Right renal pelvis (tissue), 4 donors: Measurements from ENCODE around the gene HUS1. TPM values are rescaled to one million over a fixed set of nuclear protein-coding genes. Genes with fewer than 3 reads are reported as not detected.
"Not testable (repeated sequence)": the region's sequence is repeated elsewhere in the genome, so short reads cannot be mapped to it uniquely, and the experiment has no call there.

Experiments used
- DNase-seq, 4 donors: peaks; one replicate each; pipeline ENCODE4 v3.0.0-alpha.2; 2013; ENCODE audit warnings: low read depth in 4 of 4, low spot score in 3 of 4, missing footprints in 1 of 4
- polyA plus RNA-seq, 4 donors: library from polyadenylated mRNA; unstranded; fragments of 120-200 nt; gene quantifications; one replicate each; pipeline ENCODE4 v1.2.1, GENCODE V29; 2013; ENCODE audit not compliant: insufficient read length in 4 of 4

The HUS1 gene
- polyA plus RNA-seq, 4 donors = 17.7 to 24.3 (median 22.4) TPM

DNA sequence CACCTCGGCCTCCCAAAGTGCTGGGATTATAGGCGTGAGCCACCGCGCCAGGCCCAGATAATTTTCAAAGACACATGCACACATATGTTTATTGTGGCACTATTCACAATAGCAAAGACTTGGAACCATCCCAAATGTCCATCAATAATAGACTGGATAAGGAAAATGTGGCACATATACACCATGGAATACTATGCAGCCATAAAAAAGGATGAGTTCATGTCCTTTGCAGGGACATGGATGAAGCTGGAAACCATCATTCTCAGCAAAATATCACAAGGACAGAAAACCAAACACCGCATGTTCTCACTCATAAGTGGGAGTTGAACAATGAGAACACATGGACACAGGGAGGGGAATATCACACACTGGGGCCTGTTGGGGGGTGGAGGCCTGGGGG is 1.2 kb upstream of the HUS1 start:
- not testable (repeated sequence) for DNase-seq

DNA sequence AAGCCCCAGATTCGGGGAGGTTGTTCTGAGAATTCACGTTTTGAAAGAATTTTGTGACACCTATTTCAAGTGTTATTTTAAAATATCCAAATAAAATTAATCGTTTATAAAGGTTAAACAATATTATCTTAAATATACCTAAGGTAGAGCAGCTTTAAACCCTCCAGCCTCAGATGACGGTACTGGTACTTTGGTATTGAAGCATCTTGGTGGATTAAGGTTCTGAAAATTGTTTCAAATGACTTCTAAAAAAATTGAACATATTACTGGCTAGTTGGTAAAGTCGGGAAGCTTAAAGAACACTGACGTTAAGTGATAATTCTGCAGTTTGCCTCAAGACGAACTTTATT is 392 bp upstream of the HUS1 start:
- no peak for DNase-seq

DNA sequence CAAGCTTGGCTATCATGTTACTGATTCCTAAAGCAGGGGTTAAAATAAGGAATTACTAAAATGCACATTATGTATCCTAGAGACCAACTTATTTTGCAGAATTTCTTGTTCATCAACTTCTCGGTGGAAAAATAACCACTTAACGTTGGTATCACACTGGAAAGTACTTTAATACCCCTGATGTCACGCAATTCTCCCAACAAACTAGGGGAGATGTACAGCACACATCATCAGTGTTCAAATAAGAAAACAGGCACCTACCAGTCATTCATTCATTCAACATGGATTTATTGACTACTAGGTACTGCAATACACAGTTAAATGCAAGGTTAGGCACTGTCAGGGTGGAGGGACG is 648 bp downstream of the HUS1 start:
- no peak for DNase-seq

DNA sequence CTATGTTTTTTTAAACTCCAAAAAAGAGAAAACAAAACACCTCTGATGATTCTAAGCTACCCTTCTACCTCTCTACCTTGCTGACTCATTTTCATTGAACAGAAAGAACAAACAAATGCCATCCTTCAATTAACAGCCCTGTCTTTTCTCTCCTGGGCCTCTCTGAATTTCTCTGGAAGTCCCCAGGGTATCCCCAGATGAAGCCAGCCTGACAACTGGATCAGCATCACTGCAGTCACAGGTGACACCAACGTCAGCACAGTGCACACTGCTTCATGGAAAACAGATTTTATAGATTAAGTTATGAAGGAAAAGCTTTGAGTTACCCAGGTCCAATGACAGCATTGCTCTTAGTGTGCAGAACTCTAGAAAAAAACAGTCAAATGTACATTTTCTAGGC is 5.7 kb downstream of the HUS1 start:
- DNase-seq = no peak

DNA sequence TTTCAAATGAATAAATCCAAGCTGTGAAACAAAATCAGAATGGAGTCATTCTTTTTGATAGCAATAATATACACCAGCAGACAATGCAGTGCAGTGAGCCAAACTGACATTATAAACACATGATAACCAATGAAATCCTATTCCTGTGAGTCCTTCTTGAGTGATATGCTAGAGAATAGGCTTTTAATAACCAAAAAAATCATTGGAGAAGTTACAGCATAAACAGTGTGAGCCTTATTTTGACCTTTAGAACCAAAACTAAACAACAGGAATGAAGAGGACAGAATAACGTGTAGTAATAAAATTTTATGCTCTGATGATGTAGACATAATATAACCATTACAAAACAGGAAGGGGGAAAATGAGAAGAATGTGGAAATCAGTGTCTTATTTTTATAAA is 8.7 kb downstream of the HUS1 start:
- DNase-seq = no peak

DNA sequence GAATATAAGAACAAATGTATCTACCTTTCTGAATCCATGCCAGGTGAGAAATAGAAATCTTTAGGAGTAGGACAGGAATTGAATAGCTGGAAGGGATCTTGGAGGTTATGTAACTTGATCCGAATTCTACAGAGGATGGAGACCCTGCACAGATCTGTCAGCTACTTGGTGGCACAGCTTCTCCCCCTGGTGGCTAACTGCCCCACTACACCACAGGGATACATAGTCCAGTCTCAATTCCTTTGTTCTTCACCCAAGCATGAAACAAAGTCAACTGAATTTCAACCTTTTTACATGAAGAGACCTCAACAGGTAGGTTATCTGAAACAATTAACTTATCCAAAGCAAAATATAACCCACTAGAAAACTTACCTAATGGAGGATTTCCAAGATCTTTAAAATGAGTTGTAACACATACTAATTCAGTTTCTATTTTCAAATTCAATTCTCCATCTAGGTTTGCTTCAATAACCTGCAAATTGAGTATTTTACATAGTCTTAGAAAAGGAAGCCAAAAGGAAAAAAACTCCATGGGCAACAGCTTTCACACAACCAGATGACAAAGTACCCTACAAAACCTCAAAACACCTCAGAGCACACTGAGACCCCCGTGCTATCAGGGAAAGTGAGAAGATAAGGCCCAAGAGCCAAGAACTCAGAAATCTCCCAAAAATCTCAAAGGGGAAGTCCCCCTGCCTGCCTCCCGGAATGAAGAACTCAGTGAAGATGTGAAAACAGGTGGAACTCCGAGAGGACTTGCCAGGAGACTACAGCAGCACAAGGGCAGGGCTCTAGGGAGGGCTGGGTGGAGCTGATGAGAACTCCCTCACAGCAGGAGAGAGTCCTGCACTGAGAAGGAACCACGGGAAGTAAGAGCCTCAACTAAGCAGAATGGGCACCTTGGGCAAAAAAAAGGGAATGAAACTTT is 10.3 kb downstream of the HUS1 start:
- peak; percentile 52 to 64 (median 62) for DNase-seq

DNA sequence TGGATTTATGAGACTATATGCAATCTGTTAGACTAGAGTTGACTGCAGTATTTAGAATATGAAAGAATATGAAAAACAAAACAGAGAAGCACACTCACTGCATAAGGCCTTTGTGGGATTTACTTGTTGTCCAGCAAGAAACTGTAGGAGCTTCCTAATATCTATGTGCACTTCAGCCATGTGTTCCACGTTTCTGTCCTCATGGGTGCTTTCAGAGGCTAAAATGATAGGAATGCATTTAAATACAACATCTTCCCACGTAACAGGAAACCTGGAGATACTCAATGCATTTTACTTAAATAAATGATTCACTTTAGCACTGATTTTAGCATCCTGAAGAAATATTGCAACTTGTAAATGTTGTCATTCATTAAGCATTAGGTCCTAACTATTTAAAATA is 11.7 kb downstream of the HUS1 start:
- DNase-seq = no peak

DNA sequence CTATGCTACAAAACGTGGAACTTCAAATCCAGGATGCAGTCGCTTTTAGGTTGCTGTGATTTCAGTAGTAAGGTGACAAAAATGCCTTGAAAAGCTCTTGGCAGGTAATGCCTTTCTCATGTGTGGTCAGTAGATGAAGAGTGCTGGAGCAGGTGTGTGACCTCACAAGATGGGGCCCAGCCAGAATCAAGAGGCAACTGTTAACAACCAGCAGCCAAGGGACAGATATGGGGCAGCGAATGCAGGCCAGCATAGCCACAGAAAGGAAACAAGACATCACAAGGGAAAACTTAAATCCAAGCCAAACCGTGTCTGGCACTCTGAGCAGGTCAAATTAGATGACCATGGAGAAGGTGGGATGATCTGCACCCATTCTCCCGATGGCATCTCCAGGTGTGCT is 12.3 kb downstream of the HUS1 start:
- no peak for DNase-seq

DNA sequence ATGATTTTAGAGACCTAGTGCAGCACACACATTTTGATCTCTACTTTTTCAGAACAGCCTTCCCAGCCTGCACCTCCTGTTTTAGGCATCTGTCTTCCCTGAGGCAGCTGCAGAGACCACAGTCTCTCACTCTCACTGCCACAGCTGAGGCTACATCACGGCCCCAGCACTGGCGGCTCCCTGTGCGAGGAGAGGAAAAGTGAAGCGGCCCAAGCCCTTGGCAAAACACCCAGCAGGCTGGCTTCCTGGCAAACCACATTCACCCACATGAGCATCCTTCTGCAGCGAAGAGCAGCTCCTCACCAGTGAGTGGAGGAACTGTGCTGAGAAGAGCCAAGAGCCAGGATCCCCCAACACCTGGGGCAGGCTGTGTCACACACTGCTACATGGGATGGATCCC is 14.0 kb downstream of the HUS1 start:
- DNase-seq = no peak

DNA sequence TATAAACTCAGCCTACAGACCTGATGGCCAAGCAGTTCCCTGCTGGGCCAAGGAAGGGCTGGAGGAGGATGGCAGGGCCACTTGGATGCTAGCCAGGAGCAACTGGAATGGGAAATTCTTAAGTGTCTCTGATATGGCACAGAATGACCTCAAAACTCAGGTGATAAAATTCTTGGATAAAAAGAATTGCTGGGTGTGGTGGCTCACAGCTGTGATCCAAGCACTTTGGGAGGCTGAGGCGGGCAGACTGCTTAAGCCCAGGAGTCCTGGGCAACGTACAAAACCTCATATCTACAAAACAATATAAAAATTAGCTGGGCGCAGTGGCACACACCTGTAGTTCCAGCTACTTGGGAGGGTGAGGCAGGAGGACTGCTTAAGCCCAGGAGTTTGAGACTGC is 17.2 kb downstream of the HUS1 start:
- no peak for DNase-seq

DNA sequence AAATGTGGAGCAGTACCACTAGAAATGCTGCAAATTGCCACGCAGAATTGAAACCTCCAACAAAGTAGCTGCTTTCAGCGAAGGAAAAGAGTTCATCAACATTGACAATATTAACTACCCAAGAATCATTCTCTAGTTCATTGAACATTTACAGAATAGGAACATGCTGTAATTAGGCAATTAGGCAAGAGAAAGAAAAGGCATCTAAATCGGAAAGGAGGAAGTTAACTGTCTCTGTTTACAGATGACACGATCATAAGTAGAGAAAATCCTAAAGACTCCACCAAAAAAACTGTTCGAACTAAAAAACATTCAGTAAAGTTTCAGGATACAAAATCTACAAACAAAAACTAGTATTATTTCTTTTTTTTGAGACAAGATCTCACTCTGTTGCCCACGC is 22.3 kb downstream of the HUS1 start:
- DNase-seq = no peak

DNA sequence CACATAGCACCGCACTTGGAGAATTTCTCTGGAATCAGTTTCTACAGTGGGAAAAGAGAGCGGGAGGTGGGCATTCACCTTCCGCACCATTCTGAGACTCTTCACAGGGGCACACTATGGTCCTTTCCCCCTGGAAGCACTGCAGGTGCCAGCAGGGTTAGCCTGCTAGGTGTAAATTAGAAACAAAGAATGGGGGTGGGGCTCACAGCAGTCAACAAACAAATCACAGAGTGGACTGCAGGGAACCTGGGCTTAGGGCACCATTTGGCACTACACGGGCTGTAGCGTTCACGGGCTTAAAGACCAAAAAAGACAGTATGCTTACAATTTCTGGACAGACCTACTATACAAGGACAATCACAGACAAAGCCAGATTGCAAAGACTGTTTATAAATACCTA is 23.2 kb downstream of the HUS1 start:
- no peak for DNase-seq

DNA sequence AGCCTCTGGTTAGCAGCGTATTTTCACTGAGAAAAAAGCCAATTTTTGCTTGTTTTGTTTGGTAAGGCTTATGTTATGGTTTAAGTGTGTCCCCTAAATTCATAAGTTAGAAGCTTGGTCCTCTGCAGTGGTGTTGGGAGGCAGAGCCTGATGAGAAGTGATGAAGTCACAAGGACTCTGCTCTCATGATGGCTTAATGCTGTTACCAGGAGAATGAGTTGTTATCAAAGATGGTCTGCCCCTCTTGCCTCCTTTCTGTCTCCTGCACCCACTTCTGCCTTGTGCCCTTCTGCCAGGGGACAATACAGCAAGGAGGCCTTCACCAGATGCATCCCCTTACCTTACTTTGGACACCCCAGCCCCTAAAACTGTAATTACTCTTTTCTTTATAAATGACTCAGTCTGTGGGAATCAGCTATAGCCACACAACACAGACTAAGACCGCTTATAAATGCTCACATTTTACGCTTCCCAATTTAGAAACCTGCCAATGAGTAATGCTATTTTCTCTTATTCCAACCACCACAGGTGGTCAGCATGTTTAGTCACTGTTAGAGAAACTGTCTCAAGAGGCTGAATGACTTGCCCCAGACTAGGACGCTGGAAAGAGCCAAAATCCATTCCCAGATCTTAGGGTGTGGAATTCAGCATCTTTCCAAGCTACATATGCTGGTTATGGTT is 25.0 kb downstream of the HUS1 start:
- DNase-seq = no peak

DNA sequence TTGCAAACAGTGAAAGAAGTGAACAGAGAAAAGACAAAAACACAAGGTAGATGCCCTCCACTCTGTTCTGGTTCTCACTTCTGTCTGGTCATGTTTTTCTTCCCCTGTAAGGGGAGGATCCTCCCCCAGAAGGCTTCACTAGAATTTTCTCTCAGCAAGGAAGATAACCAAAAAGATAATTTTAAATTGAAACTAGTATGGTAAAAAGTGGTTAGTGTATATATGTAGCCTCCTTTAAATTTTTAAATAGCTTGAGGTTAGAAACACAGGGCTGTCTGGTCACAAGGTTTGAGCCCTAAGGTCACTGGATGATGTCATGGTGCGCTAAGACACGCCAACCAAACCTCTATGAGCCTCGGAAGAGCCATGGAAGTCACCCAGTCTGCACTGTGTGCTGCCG is 25.6 kb downstream of the HUS1 start:
- no peak for DNase-seq

DNA sequence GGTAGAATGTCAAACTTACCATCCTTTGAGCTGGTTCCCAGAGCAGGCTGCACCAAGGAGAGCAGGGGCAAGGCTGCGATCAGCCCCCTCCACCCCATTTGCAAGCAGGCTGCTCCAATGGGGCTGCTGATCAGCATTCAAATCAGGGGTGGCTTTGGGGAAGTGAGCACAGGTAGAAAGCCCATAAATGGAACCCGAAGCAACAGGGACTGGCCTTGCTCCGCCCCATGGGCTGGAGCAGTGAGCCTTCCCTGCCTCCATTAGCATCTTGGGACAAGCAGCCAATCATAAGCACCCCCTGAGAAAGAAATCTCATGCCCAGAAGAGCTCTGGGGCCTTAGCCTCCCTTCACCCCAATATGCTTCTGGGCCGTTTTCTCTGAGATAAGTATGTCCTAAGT is 27.2 kb downstream of the HUS1 start:
- DNase-seq = no peak

DNA sequence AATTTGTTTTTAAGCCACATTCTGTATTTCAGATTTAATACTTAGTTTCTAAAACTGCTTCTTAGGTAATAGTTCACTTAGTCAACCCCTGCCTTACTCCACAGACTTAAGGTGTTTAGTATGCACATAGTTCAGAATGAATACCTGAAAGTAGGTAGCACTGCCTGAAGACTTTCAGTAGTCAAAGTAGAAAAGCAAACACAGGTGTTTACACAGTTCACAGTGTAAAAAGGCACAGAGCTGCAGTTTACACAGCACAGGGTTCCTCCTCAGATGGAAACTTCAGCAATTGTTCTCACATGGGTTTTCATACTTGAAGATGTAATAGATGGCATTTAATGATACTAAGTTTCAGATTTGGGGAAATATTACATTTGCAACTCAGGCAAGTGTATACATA is 28.0 kb downstream of the HUS1 start:
- no peak for DNase-seq

DNA sequence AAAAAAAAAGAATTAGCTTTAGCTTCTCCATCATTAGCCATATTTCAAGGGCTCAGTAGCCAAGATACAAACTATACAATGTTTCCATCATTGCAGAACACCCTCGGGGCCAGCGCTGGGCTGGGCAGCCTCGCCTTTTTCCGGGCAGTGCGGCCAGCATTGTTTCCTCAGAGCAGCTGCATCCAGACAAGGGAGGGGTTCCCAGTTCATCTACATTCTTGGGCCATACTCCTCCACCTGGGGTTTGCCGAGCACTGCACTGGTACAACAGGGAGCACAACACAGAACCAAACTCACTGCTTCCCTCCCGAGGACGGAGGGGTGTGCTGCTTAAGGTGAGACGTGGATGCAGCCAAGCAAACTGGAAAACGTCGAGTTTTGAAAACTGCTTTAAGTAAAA is 28.7 kb downstream of the HUS1 start:
- DNase-seq = no peak

DNA sequence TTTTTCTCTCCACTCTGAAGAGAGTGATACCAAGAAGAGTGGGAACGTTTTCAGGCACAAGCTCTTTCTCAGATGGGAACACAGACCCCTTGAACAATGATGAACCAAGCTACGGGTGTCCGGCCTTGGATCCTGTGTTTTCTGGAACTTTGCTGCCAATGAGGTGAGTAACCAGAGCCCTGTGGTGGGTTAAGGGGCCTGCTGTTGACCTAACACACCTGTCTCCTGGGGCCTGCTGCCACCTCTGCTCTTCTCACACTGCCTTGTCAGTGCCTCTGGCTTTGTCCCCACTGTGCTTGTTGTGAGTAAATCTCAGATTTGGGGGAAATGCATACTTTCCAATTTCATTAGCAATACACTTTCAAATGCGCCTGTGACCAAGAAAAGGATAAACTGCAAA is 29.7 kb downstream of the HUS1 start:
- DNase-seq = no peak

DNA sequence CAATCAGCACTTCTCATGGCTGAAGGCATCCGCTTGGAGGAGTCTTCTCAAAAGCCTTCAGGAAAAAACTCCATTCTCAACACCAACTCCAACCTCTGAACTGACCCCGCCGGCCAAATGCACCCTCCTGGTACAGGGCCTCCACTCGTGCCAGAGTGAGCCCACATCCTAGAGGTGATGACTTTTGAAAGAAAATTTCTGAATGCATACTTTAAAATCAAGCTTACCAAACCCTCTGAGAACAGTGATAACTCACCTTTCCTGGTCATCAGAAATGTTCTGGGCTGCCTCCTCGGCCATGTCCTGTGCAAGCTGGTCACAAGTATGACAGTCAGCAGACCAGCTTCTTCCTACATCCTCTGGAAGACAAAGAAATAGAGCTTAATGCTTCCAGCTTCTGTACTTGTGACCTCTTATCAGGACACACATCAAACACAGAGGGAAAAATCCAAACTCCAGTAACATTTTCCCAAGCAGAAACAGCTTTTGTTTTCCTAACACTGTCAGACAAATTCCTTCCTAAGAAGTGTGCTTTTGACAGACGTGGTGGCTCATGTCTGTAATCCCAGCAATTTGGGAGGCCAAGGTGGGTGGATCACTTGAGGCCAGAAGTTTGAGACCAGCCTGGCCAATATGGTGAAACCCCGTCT is 31.1 kb downstream of the HUS1 start, which contains the start of gene PKD1L1:
PKD1L1 (minus strand) TSS at position 326 of the 650 bp plus-strand sequence; CDS start at position 300, 26 bp downstream.
- no peak for DNase-seq

DNA sequence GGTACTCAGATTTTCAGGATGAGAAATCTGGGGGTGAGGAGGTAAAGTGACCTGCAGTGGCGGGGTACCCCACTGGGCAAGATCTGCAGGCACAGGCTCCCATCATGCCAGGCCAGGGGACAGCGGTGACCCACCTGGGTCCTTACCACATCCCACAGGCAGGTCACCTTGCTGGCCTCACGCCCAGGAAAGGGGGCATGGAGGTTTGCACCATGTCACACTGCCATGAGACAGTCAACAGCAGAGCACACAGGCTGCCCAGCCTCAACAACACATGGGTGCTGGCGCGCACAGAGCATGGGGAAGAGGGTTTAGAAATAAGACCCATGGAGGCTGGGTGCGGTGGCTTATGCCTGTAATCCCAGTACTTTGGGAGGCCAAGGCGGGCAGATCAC is 32.1 kb downstream of the HUS1 start:
- DNase-seq = no peak

DNA sequence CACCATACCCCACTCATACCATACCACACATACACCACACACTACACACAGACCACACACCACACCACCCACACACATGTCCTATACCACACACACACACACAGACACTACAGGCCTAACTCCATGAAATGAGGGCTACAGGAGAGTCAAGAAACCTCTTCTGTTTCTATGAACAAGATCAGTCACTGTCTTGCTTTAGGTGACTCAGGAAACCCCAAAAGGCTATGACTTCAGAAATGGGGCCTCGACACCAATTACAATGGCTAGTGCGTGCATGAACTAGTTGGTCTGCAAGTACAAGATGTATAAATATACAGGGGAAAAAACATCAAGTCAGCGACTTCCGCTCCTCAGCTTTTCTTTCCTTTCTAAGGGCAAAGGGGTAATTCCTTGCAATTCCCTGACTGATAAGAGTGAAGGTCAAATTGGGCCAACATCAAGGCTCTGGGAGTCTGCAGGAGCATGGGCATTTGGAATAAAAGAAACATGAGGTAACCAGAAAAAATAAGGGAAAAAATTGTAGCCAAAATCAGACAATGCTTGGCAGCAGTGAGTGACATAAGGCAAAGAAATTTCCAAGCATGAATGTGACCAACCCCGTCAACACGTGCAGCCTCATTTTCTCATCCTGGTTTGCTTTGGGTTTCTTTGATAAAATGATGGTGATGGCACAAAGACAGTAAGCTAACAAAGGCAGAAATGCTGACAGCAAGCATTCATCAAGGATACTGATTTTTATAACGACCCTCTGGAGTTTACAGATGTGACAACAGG is 32.6 kb downstream of the HUS1 start:
- DNase-seq = no peak
